HG03139 (cell line): Measurements from ENCODE around the gene OASL.
"Not testable (repeated sequence)": the region's sequence is repeated elsewhere in the genome, so short reads cannot be mapped to it uniquely, and the experiment has no call there.

Experiments used
- ATAC-seq: cut with Tn5 transposase; IDR thresholded peaks from one replicate; pipeline ENCODE4 v1.9.1; 2021; ENCODE audit not compliant: unreplicated experiment

OASL gene

GRCh38 chr12:121038861-121039668 is at the start of gene OASL:
OASL (minus strand) TSS chr12:121039246; CDS start chr12:121038971, 275 bp downstream.
- no peak for ATAC-seq

DNA sequence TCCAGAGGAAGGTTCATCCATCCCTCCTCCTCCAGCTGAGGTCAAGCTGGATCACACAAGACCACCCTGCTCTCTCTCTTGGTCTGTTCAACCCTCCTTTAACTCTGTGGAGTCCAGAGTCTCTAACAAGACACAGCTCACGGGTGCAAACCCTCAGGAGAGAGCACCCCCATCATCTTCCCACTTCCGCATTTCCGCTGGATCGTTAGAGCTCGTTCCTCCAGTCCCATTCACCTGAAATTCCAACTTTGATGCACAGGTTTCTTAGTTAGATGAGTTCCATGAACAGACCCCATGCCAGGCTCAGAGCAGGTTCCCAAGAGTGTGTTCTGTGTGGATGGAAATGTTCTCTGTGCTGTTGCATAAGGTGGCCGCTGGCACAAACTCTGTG is 49.1 kb upstream of the OASL start:
- no peak for ATAC-seq

DNA sequence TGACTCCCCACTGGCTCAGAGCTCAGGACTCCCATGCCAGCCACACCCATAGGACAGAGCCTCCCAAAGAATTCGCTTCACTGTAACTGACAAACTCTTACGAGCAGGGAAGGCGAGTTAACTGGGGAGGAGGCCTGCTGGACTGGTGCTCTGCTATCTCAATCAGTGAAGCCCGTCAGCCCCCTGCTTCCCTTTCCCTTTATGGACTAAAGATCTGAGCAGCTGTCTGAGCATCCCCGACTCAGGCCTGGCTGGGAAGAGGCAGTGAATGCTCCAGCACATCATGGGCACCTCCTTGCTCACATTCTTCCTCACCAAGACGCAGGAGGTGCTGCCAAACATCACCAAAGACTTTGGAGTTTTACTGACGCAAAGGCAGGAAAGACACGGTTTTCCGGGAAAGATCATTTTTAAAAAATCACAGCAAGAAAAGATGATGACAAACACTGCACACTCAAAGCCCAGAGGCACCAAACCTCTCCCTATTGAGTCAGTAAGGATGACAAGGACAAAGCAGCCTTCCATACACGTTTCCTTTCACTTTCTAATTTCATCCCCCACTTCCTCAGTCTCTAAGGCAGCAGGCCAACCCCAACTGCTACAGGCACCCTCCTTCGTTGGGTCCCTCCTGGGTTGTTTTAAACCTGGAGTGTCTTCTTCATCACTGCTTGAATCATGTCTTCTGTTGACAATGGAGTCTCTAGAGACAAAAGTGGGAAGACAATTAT is 48.6 kb upstream of the OASL start:
- no peak for ATAC-seq

DNA sequence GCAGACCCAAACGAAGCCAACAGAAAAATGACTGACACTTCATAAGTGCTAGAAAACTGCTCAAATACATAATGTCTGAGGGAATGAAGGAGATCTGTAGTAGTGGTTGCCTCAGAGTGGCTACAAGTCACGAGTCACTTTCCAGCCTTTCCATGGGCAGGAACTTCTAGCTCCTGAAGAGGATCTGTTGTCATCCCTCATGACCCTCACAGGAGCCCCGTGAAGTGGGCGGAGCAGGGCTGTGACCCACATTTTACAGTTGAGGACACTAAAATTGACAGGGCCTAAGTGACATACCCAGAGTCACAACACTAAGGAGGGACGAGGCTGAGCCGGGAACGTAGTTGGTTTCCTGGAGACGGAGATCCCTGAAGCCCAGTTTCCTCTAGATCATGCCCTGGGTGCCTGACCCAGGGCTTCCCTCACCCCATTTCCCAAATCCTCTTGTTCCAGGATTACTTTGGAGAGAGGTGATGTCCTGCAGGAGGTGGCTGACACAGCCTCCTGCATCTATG is 47.8 kb upstream of the OASL start:
- no peak for ATAC-seq

DNA sequence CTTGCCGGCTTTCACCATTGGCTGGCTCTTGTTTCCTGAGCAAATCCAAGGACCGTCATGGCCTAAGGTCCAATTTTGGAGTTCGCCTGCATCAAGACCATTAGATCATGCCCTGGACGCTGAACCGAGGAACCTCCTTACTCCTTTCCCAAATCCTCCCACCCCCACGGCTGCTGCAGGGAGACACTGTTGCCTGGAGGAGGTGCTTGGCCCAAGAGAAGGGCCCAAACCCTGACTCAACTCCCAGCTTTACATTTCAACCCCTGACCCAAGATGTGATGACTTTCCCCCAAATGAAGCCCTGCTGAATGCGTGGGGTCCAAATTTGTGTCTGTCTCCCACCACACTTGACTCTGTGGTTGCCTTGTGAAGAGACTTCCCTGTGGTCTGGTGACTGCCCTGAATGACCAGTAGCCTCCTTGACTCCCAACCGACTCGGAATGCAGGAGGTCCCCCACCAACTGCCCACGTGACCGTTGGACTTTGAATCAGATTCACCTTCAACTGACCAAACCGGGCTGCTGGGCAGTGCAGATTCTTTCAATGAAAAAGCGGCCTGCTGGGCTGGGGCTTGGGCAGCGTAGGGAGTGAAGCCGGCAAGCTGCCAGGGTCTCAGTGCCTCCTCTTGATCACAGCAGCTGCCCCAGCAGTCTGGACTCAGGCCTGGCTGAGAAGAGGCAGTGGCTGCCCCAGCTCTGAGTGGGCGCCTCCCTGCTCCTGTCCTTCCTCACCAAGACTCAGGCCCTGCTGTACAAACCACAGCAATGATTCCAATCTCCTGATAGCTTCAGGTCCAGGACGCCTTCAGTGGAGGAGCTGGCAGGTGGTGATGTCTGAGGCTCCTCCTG is 46.7 kb upstream of the OASL start:
- ATAC-seq: no peak

DNA sequence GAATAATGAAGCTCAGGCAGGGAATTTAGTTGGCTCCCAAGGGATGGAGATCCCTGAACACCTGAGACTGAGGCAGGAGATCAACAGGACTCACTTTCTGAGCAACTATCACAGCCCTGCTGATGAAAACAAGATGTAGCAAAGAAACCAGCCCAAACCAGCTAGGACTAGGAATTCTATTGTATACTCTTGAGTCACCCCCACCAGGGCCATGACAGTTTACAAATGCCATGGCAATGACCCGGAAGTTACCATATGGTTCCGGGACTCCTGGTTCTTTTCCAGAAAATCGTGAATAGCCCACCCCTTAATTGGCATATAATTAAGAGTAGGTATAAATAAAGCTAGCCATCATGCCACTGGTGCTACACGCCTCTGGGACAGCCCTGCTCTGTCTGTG is 46.0 kb upstream of the OASL start:
- ATAC-seq: no peak

DNA sequence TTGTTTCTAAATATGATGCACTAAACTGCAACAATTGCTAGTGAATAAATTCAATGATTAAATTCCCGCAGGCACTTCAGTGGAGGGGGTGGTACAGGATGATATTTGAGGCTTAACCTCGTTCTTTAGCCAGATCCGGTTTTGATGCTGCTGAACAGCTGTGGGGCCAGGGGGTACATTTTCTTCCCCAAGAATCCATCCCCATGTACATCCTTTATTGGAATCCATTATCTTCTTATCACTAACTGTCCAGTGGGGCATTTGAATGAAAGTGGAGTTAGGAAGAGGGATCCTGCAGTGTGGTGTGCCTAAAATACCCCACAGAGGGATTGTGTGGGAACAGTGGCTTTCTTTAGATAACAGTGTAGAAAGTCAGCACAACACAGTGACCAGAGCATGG is 45.2 kb upstream of the OASL start:
- no peak for ATAC-seq

- ATAC-seq: no peak
These were observed 41.9 kb upstream of the OASL start for GRCh38 chr12:121080909-121081308.

DNA sequence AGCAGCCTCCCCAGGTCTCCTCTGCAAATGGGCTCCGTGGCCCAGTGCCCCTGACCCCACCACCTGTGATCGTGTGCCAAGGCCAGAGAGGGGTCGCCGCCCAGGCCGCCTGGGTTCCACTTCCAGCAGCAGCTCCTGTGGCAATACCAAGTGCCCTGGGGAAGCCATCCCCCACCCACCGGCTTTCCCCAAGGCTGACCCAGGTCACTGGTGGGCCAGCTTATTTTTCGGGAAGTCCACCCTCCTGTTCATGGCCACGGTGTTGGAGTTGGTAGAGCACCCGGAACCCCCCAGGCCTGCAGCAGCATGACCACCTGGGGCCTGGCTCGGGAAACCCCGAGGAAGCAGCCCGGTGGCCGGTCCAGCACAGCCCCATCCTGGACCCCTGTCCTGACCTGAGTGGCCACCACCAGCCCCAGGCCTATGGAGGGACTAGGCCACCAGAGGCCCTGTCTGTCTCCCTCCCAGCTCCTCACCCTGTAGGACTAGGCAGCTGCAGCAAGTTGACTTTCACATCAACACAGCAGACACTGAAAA is 40.8 kb upstream of the OASL start:
- ATAC-seq: no peak

- not testable (repeated sequence) for ATAC-seq
These were observed 38.4 kb upstream of the OASL start for GRCh38 chr12:121077440-121077839.

DNA sequence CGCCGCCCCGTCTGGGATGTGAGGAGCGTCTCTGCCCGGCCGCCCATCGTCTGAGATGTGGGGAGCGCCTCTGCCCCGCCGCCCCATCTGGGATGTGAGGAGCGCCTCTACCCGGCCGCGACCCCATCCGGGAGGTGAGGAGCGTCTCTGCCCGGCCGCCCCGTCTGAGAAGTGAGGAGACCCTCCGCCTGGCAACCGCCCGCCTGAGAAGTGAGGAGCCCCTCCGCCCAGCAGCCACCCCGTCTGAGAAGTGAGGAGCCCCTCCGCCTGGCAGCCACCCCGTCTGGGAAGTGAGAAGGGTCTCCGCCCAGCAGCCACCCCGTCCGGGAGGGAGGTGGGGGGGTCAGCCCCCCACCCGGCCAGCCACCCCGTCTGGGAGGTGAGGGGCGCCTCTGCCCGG is 36.9 kb upstream of the OASL start:
- not testable (repeated sequence) for ATAC-seq

DNA sequence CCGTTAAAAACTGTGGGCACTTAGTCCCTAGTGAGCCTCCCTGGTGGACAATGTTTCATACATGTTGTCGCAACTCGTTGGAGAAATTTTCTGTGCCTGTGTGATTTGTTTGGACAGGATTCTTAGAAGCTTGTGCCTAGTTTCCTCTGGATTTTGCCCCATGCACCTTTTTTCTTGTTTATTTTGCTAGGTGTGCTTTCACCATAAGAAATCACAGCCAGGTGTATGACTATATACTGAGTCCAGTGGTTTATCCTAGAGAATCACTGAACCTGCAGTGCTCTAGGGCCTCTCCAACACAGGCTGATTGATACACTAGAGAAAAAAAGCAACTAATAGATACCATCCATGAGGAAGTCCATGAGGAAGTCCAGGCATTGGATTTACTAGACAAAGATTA is 33.1 kb upstream of the OASL start:
- no peak for ATAC-seq

DNA sequence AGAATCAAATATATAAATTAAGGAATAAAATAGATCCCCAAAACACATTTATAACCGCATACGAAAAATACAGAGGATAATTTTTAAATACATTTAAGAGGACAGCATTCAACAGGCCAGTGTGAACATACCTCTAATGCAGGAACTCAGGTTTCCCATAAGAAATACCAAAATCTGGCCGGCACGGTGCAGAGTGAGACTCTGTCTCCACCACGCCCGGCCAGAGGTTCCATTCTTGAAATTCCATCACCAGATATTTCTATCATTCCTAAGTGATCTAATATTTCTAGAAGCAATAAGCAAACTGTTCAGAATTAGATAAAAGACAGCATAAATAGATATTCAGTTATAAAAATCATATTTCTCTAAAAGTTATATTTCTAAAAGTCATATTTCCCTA is 30.2 kb upstream of the OASL start:
- no peak for ATAC-seq

DNA sequence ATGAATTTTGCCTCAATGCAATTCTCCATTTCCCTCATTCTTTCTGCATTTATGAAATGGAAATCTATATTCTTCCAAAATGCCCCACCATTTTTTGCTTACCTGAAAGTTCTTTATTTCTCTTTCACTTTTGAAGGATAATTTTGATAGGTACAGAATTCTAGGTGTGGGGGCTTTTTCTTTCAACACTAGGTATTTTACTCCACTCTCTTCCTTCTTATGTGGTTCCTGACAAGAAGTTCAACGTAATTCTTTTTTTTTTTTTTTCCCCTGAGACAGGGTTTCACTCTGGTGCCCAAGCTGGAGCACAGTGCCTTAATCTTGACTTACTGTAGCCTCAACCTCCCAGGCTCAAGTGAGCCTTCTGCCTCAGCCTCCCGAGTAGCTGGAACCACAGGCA is 26.3 kb upstream of the OASL start:
- ATAC-seq: no peak

DNA sequence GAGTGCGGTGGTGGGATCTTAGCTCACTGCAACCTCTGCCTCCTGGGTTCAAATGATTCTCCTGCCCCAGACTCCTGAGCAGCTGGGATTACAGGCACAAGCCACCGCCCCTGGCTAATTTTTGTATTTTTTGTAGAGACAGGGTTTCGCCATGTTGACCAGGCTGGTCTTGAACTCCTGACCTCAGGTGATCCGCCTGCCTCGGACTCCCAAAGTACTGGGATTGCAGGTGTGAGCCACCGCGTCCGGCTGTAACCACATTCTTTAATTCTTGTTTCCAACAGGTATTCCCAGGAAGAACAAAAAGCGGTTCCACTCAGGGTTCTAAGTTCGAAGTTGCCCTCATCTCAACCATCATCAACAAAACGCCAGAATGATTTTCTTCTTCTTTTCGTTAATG is 25.5 kb upstream of the OASL start:
- ATAC-seq: not testable (repeated sequence)

- no peak for ATAC-seq
These were observed 25.1 kb upstream of the OASL start for GRCh38 chr12:121064116-121064515.

DNA sequence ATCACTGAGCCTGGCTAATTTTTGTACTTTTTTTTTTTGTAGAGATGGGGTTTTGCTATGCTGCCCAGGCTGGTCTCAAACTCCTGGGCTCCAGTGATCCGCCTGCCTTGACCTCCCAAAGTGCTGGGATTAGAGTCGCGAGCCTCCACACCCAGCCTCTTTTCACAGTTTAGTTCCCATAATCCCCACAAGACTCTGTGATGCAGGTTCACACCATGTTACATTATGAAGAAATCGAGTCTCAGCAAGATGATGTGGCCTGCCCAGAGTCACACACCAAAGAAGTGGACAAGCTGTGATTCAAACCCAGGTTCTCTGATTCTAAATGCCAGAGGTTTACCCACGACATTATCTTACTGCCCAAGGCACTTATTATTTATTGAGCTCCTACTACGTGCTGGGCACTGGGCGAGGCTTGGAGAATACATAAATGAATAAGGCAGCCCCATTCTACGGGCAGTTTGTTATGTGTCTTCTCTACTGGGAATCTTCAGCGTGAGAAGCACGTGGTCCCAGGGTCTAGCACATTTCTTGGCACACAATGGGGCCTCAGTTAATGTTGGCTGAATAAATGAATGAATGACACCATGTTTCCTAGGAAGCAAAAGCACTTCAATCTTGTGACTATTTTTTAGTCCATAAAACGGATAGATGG is 23.5 kb upstream of the OASL start:
- no peak for ATAC-seq

- ATAC-seq: no peak
These were observed 22.8 kb upstream of the OASL start for GRCh38 chr12:121061831-121062230.

GRCh38 chr12:121060149-121061001 is 21.3 kb upstream of the OASL start:
- ATAC-seq: peak; percentile 75
